ENCODE results near the gene CCK. TPM values are rescaled to one million over a fixed set of nuclear protein-coding genes. Genes with fewer than 3 reads are reported as not detected.

Gene CCK
- total RNA-seq, 1 donor from 2014 or later = not detected

DNA sequence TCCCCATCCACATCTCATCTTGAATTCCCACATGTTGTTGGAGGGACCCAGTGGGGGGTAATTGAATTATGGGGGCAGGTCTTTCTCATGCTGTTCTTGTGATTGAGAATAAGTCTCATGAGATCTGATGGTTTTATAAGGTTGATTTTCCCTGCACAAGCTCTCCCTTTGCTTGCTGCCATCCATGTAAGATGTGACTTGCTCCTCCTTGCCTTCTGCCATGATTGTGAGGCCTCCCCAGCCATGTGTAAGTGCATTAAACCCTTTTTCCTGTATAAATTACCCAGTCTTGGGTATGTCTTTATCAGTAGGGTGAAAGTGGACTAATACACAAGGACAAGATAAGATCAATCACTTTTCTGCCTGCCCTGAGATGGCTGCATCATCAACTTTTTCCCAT is 5.8 kb upstream of the CCK start:
- no peak for DNase-seq (ENCODE audit: low spot score)
- intact Hi-C loops (cut with DNase I) = no loop called here

DNA sequence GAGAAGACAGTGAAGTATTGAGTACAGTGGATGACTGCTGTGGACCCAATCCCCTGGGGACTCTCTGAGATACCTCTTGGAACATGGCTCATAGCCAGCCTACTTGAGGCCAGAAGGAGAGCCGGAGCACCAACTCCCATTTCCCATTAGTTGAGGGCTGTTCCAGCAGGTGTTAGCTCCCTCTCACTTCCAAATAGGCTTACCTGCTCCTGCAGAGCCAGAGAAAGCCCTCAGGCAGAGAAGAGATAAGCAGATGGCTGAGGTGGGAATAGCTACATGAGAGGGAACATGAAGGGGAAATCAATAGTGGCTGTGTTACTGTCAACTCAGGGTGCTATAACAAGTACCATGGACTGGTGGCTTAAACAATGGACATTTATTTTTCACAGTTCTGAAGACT is 4.6 kb upstream of the CCK start:
- intact Hi-C loops (cut with DNase I) = no loop called here
- no peak for DNase-seq (ENCODE audit: low spot score)

DNA sequence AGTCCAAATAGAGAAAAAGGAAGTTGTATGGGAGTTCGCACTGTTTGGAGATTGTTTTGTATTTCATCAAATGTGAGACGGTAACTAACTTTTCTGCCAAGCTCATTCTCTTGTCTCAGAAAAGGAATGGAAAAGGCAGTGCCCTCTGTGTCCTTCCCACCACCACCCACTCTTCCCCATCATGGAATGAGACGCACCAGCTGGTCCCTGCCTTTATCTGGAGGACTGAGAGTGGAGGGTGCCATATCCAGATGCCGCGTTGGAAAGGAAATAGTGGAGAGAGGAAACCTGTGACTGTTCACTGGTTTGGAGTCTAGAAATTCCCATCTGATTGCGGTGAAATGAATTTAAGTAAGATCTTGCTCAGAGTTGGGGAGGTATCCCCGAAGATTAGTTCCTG is 3.7 kb upstream of the CCK start:
- intact Hi-C loops (cut with DNase I) = no loop called here
- no peak for DNase-seq (ENCODE audit: low spot score)

GRCh38 chr3:42267878-42268277 is 1.9 kb upstream of the CCK start:
- DNase-seq (ENCODE audit: low spot score) = no peak
- intact Hi-C loops (cut with DNase I) = no loop called here

DNA sequence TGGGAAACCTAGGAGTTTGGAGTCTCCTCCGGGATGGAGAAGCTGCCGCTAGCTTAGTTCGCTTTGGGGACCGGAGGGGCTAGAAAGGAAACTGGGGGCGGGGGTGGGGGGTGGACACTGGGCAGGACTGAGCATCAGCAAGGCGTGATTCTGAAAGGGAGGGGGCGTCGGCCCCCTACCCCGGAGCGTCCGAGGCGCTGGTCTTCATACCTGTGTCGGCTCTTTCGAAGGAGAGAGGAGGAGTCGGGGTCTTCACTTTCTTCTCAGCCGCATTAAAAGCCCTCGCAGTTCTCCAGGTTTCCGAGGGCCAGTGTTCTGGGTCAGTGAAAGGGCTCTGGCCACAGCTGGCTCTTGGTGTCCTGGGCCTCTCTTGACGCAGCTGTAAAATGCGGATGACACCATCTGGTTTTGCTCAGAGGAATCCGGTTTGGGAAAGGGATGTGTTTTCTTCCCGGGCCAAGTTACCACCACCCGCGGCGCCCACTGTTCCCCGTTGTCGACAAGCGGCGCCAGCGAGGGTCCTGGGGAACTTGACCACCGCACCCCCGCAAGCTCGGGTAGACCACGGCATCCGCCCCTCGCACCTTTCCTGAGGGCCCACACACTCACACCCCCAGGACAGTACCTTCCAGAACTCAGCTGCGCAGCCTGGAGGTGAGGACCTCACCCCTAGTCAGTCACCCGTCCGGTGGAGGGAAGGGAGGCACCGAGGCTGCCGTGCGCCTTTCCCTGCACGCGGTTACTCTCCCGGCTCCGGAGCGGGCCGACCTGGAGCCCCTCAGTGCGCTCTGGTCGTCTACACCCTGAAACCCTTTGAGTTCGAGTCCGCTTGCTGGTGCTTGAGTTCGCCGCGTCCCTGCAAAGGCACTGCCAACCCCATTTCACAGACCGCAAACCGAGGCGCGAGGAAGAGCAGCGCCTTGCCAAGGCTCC is 660 bp downstream of the CCK start:
- intact Hi-C loops (cut with DNase I) = no loop called here
- no peak for DNase-seq (ENCODE audit: low spot score)

- intact Hi-C loops (cut with DNase I) = no loop called here
- no peak for DNase-seq (ENCODE audit: low spot score)
Measured at GRCh38 chr3:42264399-42265058, 1.5 kb downstream of the CCK start.

DNA sequence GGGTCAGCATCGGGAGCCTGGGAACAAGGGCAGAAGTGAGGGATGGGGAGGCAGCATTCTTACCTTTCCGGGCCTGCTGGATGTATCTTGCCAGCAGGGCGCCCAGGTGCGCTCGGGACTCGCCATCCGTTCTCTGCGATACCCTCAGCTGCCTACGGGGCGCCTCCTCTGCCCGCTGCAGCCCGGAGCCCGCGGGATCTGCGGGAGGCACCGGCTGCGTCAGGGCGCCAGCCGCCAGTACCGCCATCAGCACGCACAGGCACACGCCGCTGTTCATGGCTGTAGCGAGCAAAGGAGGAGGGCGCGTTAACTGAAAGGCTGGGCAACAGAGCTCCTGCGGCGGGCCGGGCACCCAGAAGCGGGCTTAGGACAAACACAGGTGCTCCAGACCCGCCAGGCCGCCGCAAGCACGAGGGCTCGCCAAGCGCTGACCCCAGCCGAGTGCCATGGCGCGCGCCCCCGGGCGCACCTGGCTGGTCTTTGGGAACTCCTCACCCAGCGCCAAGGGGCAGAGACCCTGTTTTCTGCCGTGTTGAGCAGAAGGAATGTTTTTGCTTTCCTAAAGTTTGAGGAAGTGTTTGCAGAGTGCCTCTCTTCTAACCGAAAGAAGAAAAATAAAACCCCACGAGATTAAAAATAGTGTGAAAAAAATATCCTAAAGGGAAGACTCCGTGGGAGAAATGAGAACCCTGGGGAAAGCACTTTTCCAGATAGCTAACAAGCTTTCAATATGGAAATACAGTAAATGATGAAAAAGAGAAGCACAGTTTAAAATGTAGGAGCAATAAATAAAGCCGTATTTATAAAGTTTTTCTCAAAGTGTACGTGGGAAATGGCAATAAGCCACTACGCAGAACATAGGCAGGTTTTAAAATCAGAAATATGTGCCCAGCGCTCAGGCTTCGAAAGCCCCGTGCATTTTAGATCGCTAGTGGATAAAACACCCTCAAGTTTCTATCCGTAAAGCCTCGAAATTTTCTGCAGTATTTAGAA is 2.3 kb downstream of the CCK start:
- intact Hi-C loops (cut with DNase I) = no loop called here
- DNase-seq (ENCODE audit: low spot score) = no peak

DNA sequence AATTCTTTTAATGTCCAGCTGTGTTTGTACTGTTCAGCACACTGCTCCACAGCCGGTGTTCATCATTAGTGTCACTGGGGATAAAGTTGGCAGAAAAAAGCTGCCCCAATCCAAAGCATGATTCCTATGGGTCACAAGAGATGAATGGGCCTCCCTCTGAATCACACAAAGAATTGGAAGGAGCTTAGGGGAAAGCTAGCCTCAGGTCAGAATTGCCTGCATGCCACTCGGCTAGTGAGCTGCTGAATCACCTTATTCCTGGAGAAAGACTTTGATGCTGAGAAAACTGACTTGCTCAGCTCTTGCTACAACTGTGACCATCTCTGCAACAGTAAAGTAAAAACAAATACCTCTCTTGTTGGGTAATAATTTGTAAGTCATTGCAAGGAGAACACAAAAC is 3.5 kb downstream of the CCK start:
- intact Hi-C loops (cut with DNase I) = no loop called here
- DNase-seq (ENCODE audit: low spot score) = no peak

GRCh38 chr3:42257007-42257406 is 9.0 kb downstream of the CCK start:
- intact Hi-C loops (cut with DNase I) = loop anchor here (10.0 kb wide), 1 partner anchor 498 kb away; no protein-coding TSS in a partner anchor
- DNase-seq (ENCODE audit: low spot score) = no peak

- intact Hi-C loops (cut with DNase I) = loop anchor here (10.0 kb wide), 1 partner anchor 499 kb away; no protein-coding TSS in a partner anchor
- DNase-seq (ENCODE audit: low spot score) = no peak
Measured at GRCh38 chr3:42256135-42256819, 9.7 kb downstream of the CCK start.

GRCh38 chr3:42254566-42254965 is 11.4 kb downstream of the CCK start:
- intact Hi-C loops (cut with DNase I) = loop anchor here (5.0 to 10.0 kb wide), 2 partner anchors 293 to 500 kb away; no protein-coding TSS in a partner anchor
- DNase-seq (ENCODE audit: low spot score) = no peak

GRCh38 chr3:42250761-42251160 is 15.2 kb downstream of the CCK start:
- DNase-seq (ENCODE audit: low spot score) = no peak
- intact Hi-C loops (cut with DNase I) = loop anchor here (5.0 to 10.0 kb wide), 2 partner anchors 297 to 504 kb away; no protein-coding TSS in a partner anchor

GRCh38 chr3:42247576-42248027 is 18.4 kb downstream of the CCK start:
- intact Hi-C loops (cut with DNase I) = loop anchor here (5.0 kb wide), 2 partner anchors 195 to 290 kb away; no protein-coding TSS in a partner anchor
- no peak for DNase-seq (ENCODE audit: low spot score)

DNA sequence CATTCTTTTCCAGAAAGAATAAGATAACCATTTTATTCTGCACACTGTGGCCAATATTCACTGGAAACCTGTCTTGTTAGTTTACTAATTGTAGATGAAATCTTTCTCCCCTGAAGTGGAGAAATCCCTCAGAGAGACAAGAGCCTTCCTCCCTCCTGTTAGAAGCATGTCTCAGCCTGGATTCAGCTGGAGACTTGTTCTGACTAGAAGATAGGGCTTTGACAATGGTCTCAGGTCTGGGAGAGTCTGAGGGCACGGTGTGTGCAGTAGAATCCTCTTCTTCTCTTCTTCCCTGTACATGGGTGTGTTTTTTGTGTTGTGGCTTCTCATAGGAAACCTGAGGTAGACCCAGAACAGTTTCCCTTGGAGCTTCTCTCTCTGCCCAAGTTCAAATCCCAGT is 19.9 kb downstream of the CCK start:
- no peak for DNase-seq (ENCODE audit: low spot score)
- intact Hi-C loops (cut with DNase I) = loop anchor here (5.0 kb wide), 2 partner anchors 196 to 291 kb away; no protein-coding TSS in a partner anchor

- intact Hi-C loops (cut with DNase I) = no loop called here
- no peak for DNase-seq (ENCODE audit: low spot score)
Measured at GRCh38 chr3:42236611-42237010, 29.4 kb downstream of the CCK start.

GRCh38 chr3:42235532-42235931 is 30.5 kb downstream of the CCK start:
- intact Hi-C loops (cut with DNase I) = no loop called here
- no peak for DNase-seq (ENCODE audit: low spot score)

DNA sequence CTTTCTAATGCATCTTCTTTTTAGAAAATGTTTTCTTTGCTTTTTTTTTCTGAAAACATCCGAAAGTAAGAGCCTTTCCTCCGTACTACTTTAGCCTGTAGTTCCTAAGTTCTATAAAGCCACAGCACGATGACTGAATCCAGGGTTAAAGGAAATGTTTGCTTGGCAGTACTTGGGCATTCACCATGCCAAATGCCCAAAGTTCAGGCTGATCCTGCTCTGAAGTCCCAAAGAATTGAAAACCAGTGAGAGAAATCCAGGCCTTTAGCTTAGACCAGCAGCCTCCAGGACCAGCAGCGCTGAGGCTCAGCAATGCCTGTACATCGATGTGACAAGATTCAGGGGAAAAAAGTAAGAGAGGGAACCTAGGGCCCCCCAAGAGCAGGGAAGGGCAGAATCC is 35.1 kb downstream of the CCK start:
- no peak for DNase-seq (ENCODE audit: low spot score)
- intact Hi-C loops (cut with DNase I) = loop anchor here (2.0 to 5.0 kb wide), 2 partner anchors 212 to 306 kb away; no protein-coding TSS in a partner anchor

- no peak for DNase-seq (ENCODE audit: low spot score)
- intact Hi-C loops (cut with DNase I) = loop anchor here (2.0 to 10.0 kb wide), 3 partner anchors 213 to 335 kb away; no protein-coding TSS in a partner anchor
Measured at GRCh38 chr3:42229942-42230688, 35.9 kb downstream of the CCK start.
